Astrocyte (in vitro differentiated cells and primary cell): ENCODE measurements around the gene AMY2B.

ENCODE experiments used
- EZH2 ChIP-seq: IDR thresholded peaks from 2 replicates; pipeline ENCODE4 v1.6.1; 2012; ENCODE audit warnings: mild to moderate bottlenecking, low read length, inconsistent platforms; ENCODE audit not compliant: insufficient read depth
- TF ChIP-seq, protein P1 (sequence below): IDR thresholded peaks from 2 replicates; pipeline ENCODE4 v1.5.1; 2011; ENCODE audit warnings: low read depth, mild to moderate bottlenecking, inconsistent platforms, low read length, moderate library complexity; ENCODE audit not compliant: insufficient read depth

DNA sequence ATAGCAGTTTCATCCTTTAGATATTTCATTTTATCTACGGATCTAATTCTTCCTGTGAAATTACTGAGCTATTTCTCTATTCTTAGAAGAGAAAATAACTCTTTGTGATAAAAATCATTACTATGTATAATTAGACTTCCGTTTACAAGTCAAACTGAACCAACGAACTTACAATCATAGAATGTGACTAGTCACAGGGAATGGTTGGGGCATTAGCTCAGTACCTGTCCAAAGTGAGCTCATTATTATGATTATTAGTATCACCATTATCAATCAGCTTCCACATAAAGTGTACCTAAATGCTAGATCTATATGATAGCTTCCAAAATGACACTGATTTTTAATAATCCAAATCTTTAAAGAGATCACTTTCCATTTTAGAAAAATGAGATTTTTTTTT is 12.5 kb downstream of the AMY2B start:
- TF ChIP-seq, protein P1, sequence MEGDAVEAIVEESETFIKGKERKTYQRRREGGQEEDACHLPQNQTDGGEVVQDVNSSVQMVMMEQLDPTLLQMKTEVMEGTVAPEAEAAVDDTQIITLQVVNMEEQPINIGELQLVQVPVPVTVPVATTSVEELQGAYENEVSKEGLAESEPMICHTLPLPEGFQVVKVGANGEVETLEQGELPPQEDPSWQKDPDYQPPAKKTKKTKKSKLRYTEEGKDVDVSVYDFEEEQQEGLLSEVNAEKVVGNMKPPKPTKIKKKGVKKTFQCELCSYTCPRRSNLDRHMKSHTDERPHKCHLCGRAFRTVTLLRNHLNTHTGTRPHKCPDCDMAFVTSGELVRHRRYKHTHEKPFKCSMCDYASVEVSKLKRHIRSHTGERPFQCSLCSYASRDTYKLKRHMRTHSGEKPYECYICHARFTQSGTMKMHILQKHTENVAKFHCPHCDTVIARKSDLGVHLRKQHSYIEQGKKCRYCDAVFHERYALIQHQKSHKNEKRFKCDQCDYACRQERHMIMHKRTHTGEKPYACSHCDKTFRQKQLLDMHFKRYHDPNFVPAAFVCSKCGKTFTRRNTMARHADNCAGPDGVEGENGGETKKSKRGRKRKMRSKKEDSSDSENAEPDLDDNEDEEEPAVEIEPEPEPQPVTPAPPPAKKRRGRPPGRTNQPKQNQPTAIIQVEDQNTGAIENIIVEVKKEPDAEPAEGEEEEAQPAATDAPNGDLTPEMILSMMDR, result no peak
- no peak for TF ChIP-seq EZH2
